ENCODE measurements around the gene PTPRO. TPM values are rescaled to one million over a fixed set of nuclear protein-coding genes. Genes with fewer than 3 reads are reported as not detected.

The PTPRO gene
- polyA plus RNA-seq, 1 experiment: 0.10 TPM

GRCh38 chr12:15544589-15544988, 222.3 kb downstream of the PTPRO start:
- TF ChIP-seq CTCF (IDR thresholded peaks at IDR 0.05; ENCODE audit: low read depth, low read length): no peak
- DNase-seq (ENCODE audit: low read depth, low spot score): no peak
- no peak overlapping the region for H3K27ac ChIP-seq (ENCODE audit: low read depth, low read length)
- CTCF ChIA-PET: interaction anchor here (0.5 to 1.9 kb wide), 2 partner anchors 15 to 45 kb away, joined by 3 to 6 read pairs; no protein-coding TSS in a partner anchor
- no peaks in the 10 kb centered on the region for H3K27me3 ChIP-seq (ENCODE audit: control insufficient read depth, insufficient read depth, low read length)
- no peak overlapping the region for H3K4me3 ChIP-seq (ENCODE audit: low read depth, low read length)
- POLR2A ChIA-PET: no interaction called here
- no peaks in the 10 kb centered on the region for H3K9me3 ChIP-seq (ENCODE audit: control insufficient read depth, insufficient read depth, low read length)

- TF ChIP-seq CTCF (IDR thresholded peaks at IDR 0.05; ENCODE audit: low read depth, low read length): no peak
- ChIA-PET POLR2A (no interaction called here), CTCF (interaction anchor here (1.9 to 3.4 kb wide), 3 partner anchors 13 to 45 kb away, joined by 6 to 16 read pairs (median 13); no protein-coding TSS in a partner anchor)
- Histone ChIP-seq H3K4me3 (ENCODE audit: low read depth, low read length) (no peak overlapping the region), H3K27me3 (ENCODE audit: control insufficient read depth, insufficient read depth, low read length) (no peaks in the 10 kb centered on the region), H3K27ac (ENCODE audit: low read depth, low read length) (no peak overlapping the region), H3K9me3 (ENCODE audit: control insufficient read depth, insufficient read depth, low read length) (no peaks in the 10 kb centered on the region)
- no peak for DNase-seq (ENCODE audit: low read depth, low spot score)
Observed at GRCh38 chr12:15545334-15545733, 223.0 kb downstream of the PTPRO start.

- H3K9me3 ChIP-seq (ENCODE audit: control insufficient read depth, insufficient read depth, low read length): no peaks in the 10 kb centered on the region
- no peak for TF ChIP-seq CTCF (IDR thresholded peaks at IDR 0.05; ENCODE audit: low read depth, low read length)
- no peaks in the 10 kb centered on the region for H3K27me3 ChIP-seq (ENCODE audit: control insufficient read depth, insufficient read depth, low read length)
- no peak overlapping the region for H3K4me3 ChIP-seq (ENCODE audit: low read depth, low read length)
- DNase-seq (ENCODE audit: low read depth, low spot score): no peak
- H3K27ac ChIP-seq (ENCODE audit: low read depth, low read length): no peak overlapping the region
- POLR2A ChIA-PET: no interaction called here
- CTCF ChIA-PET: interaction anchor here (1.9 to 3.4 kb wide), 4 partner anchors 11 to 44 kb away, joined by 5 to 16 read pairs (median 10); no protein-coding TSS in a partner anchor
Observed at GRCh38 chr12:15546102-15546701, 223.9 kb downstream of the PTPRO start.

GRCh38 chr12:15547063-15547462, 224.8 kb downstream of the PTPRO start:
- ChIA-PET CTCF (interaction anchor here (2.0 to 3.4 kb wide), 3 partner anchors 12 to 38 kb away, joined by 5 to 16 read pairs (median 13); no protein-coding TSS in a partner anchor), POLR2A (no interaction called here)
- Histone ChIP-seq H3K27me3 (ENCODE audit: control insufficient read depth, insufficient read depth, low read length) (no peaks in the 10 kb centered on the region), H3K27ac (ENCODE audit: low read depth, low read length) (no peak overlapping the region), H3K9me3 (ENCODE audit: control insufficient read depth, insufficient read depth, low read length) (no peaks in the 10 kb centered on the region), H3K4me3 (ENCODE audit: low read depth, low read length) (no peak overlapping the region)
- DNase-seq (ENCODE audit: low read depth, low spot score): no peak
- TF ChIP-seq CTCF (IDR thresholded peaks at IDR 0.05; ENCODE audit: low read depth, low read length): no peak

GRCh38 chr12:15547691-15548090, 225.4 kb downstream of the PTPRO start:
- POLR2A ChIA-PET: no interaction called here

More at GRCh38 chr12:15547691-15548090, 225.4 kb downstream of the PTPRO start:
- TF ChIP-seq CTCF (IDR thresholded peaks at IDR 0.05; ENCODE audit: low read depth, low read length): no peak
- Histone ChIP-seq H3K4me3 (ENCODE audit: low read depth, low read length) (no peak overlapping the region), H3K27ac (ENCODE audit: low read depth, low read length) (no peak overlapping the region), H3K27me3 (ENCODE audit: control insufficient read depth, insufficient read depth, low read length) (no peaks in the 10 kb centered on the region), H3K9me3 (ENCODE audit: control insufficient read depth, insufficient read depth, low read length) (no peaks in the 10 kb centered on the region)
- no peak for DNase-seq (ENCODE audit: low read depth, low spot score)
- CTCF ChIA-PET: interaction anchor here (0.7 to 3.4 kb wide), 4 partner anchors 13 to 327 kb away, joined by 3 to 16 read pairs (median 9); partner anchors contain the start of gene RERG

Data from AG04450 (cell line).